HepG2 (cell line): ENCODE measurements around the gene SLC12A9. TPM values are rescaled to one million over a fixed set of nuclear protein-coding genes. Genes with fewer than 3 reads are reported as not detected.
A peak's percentile ranks its signal among the peaks of the same experiment; 100 is the strongest.

Experiments
- DPF2 ChIP-seq: sonication (generic); formaldehyde crosslinking; IDR thresholded peaks from 2 replicates; pipeline ENCODE4 v1.4.0; 2020; ENCODE audit warnings: mild to moderate bottlenecking, low read depth, missing genetic modification reagents, borderline replicate concordance
- FUBP1 ChIP-seq: sonication (generic); formaldehyde crosslinking; IDR thresholded peaks from 2 replicates; pipeline ENCODE4 v1.5.1; 2020; ENCODE audit warnings: missing genetic modification reagents, mild to moderate bottlenecking, borderline replicate concordance
- JDP2 ChIP-seq: sonication (generic); formaldehyde crosslinking; IDR thresholded peaks from 2 replicates; pipeline ENCODE4 v1.8.1; 2022; ENCODE audit warnings: missing genetic modification reagents, borderline replicate concordance
- KMT2A ChIP-seq: sonication (generic); formaldehyde crosslinking; IDR thresholded peaks from 2 replicates; pipeline ENCODE4 v1.4.0; 2020; ENCODE audit warnings: missing genetic modification reagents
- POLR2G ChIP-seq: fragments of 200-400 bp; formaldehyde crosslinking; IDR thresholded peaks from 2 replicates; pipeline ENCODE4 v1.6.1; 2018; ENCODE audit warnings: mild to moderate bottlenecking, low read depth, low read length, moderate library complexity
- PPARG ChIP-seq: conservative IDR thresholded peaks from 2 replicates; pipeline ENCODE4 v1.6.1; 2016; ENCODE audit warnings: missing biosample characterization, missing genetic modification reagents
- SSRP1 ChIP-seq: IDR thresholded peaks from 2 replicates; pipeline ENCODE4 v1.6.1; 2016; ENCODE audit warnings: control low read depth
- ZNF282 ChIP-seq: fragments of 450-650 bp; IDR thresholded peaks from 2 replicates; pipeline ENCODE4 v1.6.1; 2018; ENCODE audit not compliant: partially characterized antibody
- ZNF607 ChIP-seq: sonication (generic); formaldehyde crosslinking; IDR thresholded peaks from 2 replicates; pipeline ENCODE4 v1.5.1; 2020; ENCODE audit warnings: missing genetic modification reagents, mild to moderate bottlenecking, borderline replicate concordance
- ZNF687 ChIP-seq: sonication (generic); formaldehyde crosslinking; IDR thresholded peaks from 2 replicates; pipeline ENCODE4 v1.5.1; 2020; ENCODE audit warnings: mild to moderate bottlenecking, missing genetic modification reagents, moderate library complexity
- ZNF737 ChIP-seq: sonication (generic); formaldehyde crosslinking; IDR thresholded peaks from 2 replicates; pipeline ENCODE4 v1.5.0; 2020; ENCODE audit warnings: missing genetic modification reagents, mild to moderate bottlenecking, borderline replicate concordance
- ZNF777 ChIP-seq: sonication (generic); formaldehyde crosslinking; IDR thresholded peaks from 2 replicates; pipeline ENCODE4 v1.4.0; 2020; ENCODE audit warnings: missing genetic modification reagents
- ZSCAN20 ChIP-seq: sonication (generic); formaldehyde crosslinking; IDR thresholded peaks from 2 replicates; pipeline ENCODE4 v1.4.0; 2020; ENCODE audit warnings: missing genetic modification reagents, mild to moderate bottlenecking, borderline replicate concordance
- polyA plus RNA-seq, 8 experiments: library from polyadenylated mRNA; depleted of rRNA in 3 of 8; stranded (reverse) in 7 of 8; unstranded in 1 of 8; fragments of >200 nt; fragmentation: Illumina TruSeq in 4 of 8; extraction: Trizol in 4 of 8; gene quantifications; 2 replicates each; pipeline versions ENCODE4 v1.2.1 to v1.2.3, GENCODE V29; 2011 to 2016; ENCODE audit warnings: low read depth in 4 of 8, missing spikeins in 1 of 8, mixed read lengths in 1 of 8; ENCODE audit not compliant: insufficient read depth in 1 of 8
- total RNA-seq, 5 experiments: library from RNA; depleted of rRNA; stranded (reverse); fragments of >200 nt; fragmentation: Illumina TruSeq; extraction: Trizol; gene quantifications; 2 replicates each; pipeline ENCODE4 v1.2.3, GENCODE V29; 2016; ENCODE audit warnings: low read depth in 1 of 5
- TF ChIP-seq, protein P1 (sequence below): sonication (generic); formaldehyde crosslinking; IDR thresholded peaks from 2 replicates; pipeline ENCODE4 v1.5.0; 2020; ENCODE audit warnings: missing genetic modification reagents
- TF ChIP-seq, protein P2 (sequence below): sonication (generic); formaldehyde crosslinking; IDR thresholded peaks from 2 replicates; pipeline ENCODE4 v1.4.0; 2020; ENCODE audit warnings: missing genetic modification reagents, borderline replicate concordance
- TF ChIP-seq, protein P3 (sequence below): sonication (generic); formaldehyde crosslinking; IDR thresholded peaks from 2 replicates; pipeline ENCODE4 v1.4.0; 2020; ENCODE audit warnings: missing genetic modification reagents
- TF ChIP-seq, protein P4 (sequence below): IDR thresholded peaks from 2 replicates; pipeline ENCODE4 v1.6.1; 2016; ENCODE audit warnings: missing compliant biosample characterization, missing genetic modification reagents, borderline replicate concordance

The SLC12A9 gene
- total and polyA plus RNA-seq, 2 of the 13 experiments (the other 11 are each of a cell fraction or from before 2014, with no cell fraction given): 8.7 to 16.6 TPM

DNA sequence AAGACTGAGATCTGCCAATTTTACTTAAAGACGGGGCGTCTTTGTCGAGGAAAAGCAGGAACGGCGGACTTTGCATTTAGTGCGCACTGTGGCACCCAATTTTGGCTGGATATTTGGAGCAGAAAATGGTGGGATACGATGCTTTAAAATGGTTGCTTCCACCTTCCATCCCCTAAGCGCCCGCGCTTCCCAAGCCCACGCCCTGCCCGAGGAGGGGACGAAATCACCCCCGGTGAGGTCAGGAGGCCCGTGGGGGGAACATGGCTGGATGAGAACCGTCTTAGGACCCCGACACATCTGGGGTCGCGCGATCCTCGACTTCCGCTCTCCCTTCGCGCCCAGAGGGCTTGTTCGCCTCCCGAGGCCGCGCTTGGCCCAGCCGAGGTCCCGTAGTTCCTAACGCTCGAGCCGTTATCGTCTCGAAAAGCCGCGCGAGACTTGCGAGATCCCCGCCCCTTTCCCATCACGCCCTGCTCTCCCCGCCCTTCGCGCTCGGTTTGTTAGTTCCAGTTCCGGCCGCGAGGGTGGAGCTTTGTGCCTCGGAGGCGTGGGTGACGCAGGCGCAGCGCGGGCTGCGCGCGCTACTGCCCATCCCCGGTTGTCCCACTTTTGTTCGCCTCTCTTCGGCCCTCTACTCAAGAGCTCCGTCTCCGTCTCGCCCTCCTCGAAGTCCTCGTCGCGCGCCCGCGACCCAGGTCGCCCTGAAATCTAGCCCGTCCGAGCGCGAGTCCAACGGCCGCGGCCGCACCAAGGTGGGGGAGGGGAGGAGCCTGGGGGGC is 22.3 kb downstream of the SLC12A9 start, which contains the start of gene SRRT (continued):
- TF ChIP-seq FUBP1 (CRISPR knock-in tag) (no peak), PPARG (CRISPR knock-in tag) (peak; percentile 49; the same call in 1 of the 2 replicates), ZNF737 (no peak; the same call in 1 of the 2 replicates), DPF2 (CRISPR knock-in tag) (no peak), ZSCAN20 (CRISPR knock-in tag) (no peak), SSRP1 (CRISPR knock-in tag) (no peak), ZNF282 (no peak), KMT2A (CRISPR knock-in tag) (peak; percentile 68; the same call in 1 of the 2 replicates), ZNF777 (0 out of 2 replicates have a peak, but pooled peaks have one; percentile 43), ZNF687 (CRISPR knock-in tag) (peak; percentile 97), JDP2 (CRISPR knock-in tag) (no peak), ZNF607 (CRISPR knock-in tag) (peak; percentile 84; the same call in 1 of the 2 replicates), POLR2G (peak; percentile 96)
- TF ChIP-seq, protein P1, sequence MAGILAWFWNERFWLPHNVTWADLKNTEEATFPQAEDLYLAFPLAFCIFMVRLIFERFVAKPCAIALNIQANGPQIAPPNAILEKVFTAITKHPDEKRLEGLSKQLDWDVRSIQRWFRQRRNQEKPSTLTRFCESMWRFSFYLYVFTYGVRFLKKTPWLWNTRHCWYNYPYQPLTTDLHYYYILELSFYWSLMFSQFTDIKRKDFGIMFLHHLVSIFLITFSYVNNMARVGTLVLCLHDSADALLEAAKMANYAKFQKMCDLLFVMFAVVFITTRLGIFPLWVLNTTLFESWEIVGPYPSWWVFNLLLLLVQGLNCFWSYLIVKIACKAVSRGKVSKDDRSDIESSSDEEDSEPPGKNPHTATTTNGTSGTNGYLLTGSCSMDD (CRISPR knock-in tag): no peak
- TF ChIP-seq, protein P2, sequence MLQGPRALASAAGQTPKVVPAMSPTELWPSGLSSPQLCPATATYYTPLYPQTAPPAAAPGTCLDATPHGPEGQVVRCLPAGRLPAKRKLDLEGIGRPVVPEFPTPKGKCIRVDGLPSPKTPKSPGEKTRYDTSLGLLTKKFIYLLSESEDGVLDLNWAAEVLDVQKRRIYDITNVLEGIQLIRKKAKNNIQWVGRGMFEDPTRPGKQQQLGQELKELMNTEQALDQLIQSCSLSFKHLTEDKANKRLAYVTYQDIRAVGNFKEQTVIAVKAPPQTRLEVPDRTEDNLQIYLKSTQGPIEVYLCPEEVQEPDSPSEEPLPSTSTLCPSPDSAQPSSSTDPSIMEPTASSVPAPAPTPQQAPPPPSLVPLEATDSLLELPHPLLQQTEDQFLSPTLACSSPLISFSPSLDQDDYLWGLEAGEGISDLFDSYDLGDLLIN (CRISPR knock-in tag): peak; percentile 25; the same call in 1 of the 2 replicates
- TF ChIP-seq, protein P3, sequence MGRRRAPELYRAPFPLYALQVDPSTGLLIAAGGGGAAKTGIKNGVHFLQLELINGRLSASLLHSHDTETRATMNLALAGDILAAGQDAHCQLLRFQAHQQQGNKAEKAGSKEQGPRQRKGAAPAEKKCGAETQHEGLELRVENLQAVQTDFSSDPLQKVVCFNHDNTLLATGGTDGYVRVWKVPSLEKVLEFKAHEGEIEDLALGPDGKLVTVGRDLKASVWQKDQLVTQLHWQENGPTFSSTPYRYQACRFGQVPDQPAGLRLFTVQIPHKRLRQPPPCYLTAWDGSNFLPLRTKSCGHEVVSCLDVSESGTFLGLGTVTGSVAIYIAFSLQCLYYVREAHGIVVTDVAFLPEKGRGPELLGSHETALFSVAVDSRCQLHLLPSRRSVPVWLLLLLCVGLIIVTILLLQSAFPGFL: no peak
- TF ChIP-seq, protein P4, sequence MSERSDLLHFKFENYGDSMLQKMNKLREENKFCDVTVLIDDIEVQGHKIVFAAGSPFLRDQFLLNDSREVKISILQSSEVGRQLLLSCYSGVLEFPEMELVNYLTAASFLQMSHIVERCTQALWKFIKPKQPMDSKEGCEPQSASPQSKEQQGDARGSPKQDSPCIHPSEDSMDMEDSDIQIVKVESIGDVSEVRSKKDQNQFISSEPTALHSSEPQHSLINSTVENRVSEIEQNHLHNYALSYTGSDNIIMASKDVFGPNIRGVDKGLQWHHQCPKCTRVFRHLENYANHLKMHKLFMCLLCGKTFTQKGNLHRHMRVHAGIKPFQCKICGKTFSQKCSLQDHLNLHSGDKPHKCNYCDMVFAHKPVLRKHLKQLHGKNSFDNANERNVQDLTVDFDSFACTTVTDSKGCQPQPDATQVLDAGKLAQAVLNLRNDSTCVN (CRISPR knock-in tag): no peak
